KMS-11 (cell line): ENCODE results near the gene NEK7.

ENCODE experiments used
- H2AFZ ChIP-seq: fragments of 200-600 bp; sonication (generic); 2 replicates; pipeline ENCODE4 v1.6.1; 2016; ENCODE audit warnings: antibody characterized with exemption, mixed run types, low read depth
- H3K27ac ChIP-seq: fragments of 200-600 bp; sonication (generic); 2 replicates; pipeline ENCODE4 v1.6.1; 2016; ENCODE audit warnings: mild to moderate bottlenecking, mixed run types
- H3K27me3 ChIP-seq: fragments of 200-600 bp; sonication (generic); 2 replicates; pipeline ENCODE4 v1.6.1; 2017; ENCODE audit warnings: mild to moderate bottlenecking, low read depth, mixed run types, moderate library complexity; ENCODE audit not compliant: insufficient read depth
- H3K36me3 ChIP-seq: fragments of 200-600 bp; sonication (generic); 2 replicates; pipeline ENCODE4 v1.6.1; 2017; ENCODE audit warnings: mild to moderate bottlenecking, mixed run types; ENCODE audit not compliant: insufficient read depth
- H3K4me1 ChIP-seq: fragments of 200-600 bp; sonication (generic); 2 replicates; pipeline ENCODE4 v1.6.1; 2016; ENCODE audit warnings: mild to moderate bottlenecking, low read depth, mixed run types; ENCODE audit not compliant: poor library complexity, severe bottlenecking
- H3K4me2 ChIP-seq: fragments of 200-600 bp; sonication (generic); 2 replicates; pipeline ENCODE4 v1.7.0; 2016; ENCODE audit warnings: mild to moderate bottlenecking, mixed run types
- H3K4me3 ChIP-seq: fragments of 200-600 bp; sonication (generic); IDR thresholded peaks from 2 replicates; pipeline ENCODE4 v1.6.1; 2017; ENCODE audit warnings: low read depth, low read length, mixed read lengths; ENCODE audit not compliant: insufficient read depth
- H3K79me2 ChIP-seq: fragments of 200-600 bp; sonication (generic); 2 replicates; pipeline ENCODE4 v1.6.1; 2016; ENCODE audit warnings: low read depth, mixed run types; ENCODE audit not compliant: insufficient read depth
- H3K9ac ChIP-seq: fragments of 200-600 bp; sonication (generic); 2 replicates; pipeline ENCODE4 v1.6.1; 2016; ENCODE audit warnings: mild to moderate bottlenecking, mixed run types
- H4K20me1 ChIP-seq: fragments of 200-600 bp; sonication (generic); 2 replicates; pipeline ENCODE4 v1.6.1; 2016; ENCODE audit warnings: mild to moderate bottlenecking, mixed run types; ENCODE audit not compliant: insufficient read depth
- CTCF ChIP-seq: fragments of 200-600 bp; sonication (generic); conservative IDR thresholded peaks from 2 replicates; pipeline ENCODE4 v1.6.1; 2017; ENCODE audit warnings: low read depth, mild to moderate bottlenecking, antibody characterized with exemption, low read length, moderate library complexity, mixed read lengths

NEK7 gene

GRCh38 chr1:198290089-198290683 is 133.4 kb downstream of the NEK7 start:
- H3K79me2 ChIP-seq, result no peaks in the 10 kb centered on the region

GRCh38 chr1:198291036-198291435 is 134.2 kb downstream of the NEK7 start:
- Histone ChIP-seq H3K27ac (no peak overlapping the region), H3K4me1 (peaks cover 4% of the 10 kb centered on the region), H4K20me1 (no peaks in the 10 kb centered on the region), H3K9ac (no peak overlapping the region), H3K4me3 (no peak overlapping the region), H3K27me3 (no peaks in the 10 kb centered on the region), H3K36me3 (no peaks in the 10 kb centered on the region; the same call in 1 of the 2 replicates), H3K79me2 (no peaks in the 10 kb centered on the region), H3K4me2 (no peak overlapping the region), H2AFZ (no peak overlapping the region)
- no peak for TF ChIP-seq CTCF

More at GRCh38 chr1:198290089-198290683, 133.4 kb downstream of the NEK7 start:
- no peak overlapping the region for H2AFZ ChIP-seq
- no peak overlapping the region for H3K27ac ChIP-seq
- H3K4me2 ChIP-seq, result no peak overlapping the region
- no peaks in the 10 kb centered on the region for H4K20me1 ChIP-seq
- no peak overlapping the region for H3K4me3 ChIP-seq
- no peak for TF ChIP-seq CTCF
- no peaks in the 10 kb centered on the region; the same call in 1 of the 2 replicates for H3K36me3 ChIP-seq
- no peaks in the 10 kb centered on the region for H3K27me3 ChIP-seq
- H3K4me1 ChIP-seq, result peaks cover 4% of the 10 kb centered on the region
- no peak overlapping the region for H3K9ac ChIP-seq

- Histone ChIP-seq H3K27ac (no peak overlapping the region), H4K20me1 (no peaks in the 10 kb centered on the region), H3K9ac (no peak overlapping the region), H3K36me3 (no peaks in the 10 kb centered on the region; the same call in 1 of the 2 replicates), H3K79me2 (no peaks in the 10 kb centered on the region), H3K4me3 (no peak overlapping the region), H2AFZ (no peak overlapping the region), H3K27me3 (no peaks in the 10 kb centered on the region), H3K4me1 (peaks cover 4% of the 10 kb centered on the region), H3K4me2 (no peak overlapping the region)
- TF ChIP-seq CTCF, result no peak
These were observed 135.1 kb downstream of the NEK7 start for GRCh38 chr1:198291924-198292323.

GRCh38 chr1:198295225-198295624 is 138.4 kb downstream of the NEK7 start:
- Histone ChIP-seq H3K4me3 (no peak overlapping the region), H4K20me1 (no peaks in the 10 kb centered on the region), H3K27me3 (no peaks in the 10 kb centered on the region), H2AFZ (no peak overlapping the region), H3K36me3 (no peaks in the 10 kb centered on the region; the same call in 1 of the 2 replicates), H3K27ac (no peak overlapping the region), H3K4me1 (no peaks in the 10 kb centered on the region), H3K79me2 (no peaks in the 10 kb centered on the region), H3K4me2 (no peak overlapping the region), H3K9ac (no peak overlapping the region)
- no peak for TF ChIP-seq CTCF
